CD4-positive, alpha-beta T cell treated with Interleukin-12 subunit alpha and Interleukin-12 subunit beta, for 1 hour (primary cell): Measurements from ENCODE around the gene SNX19.
"Not testable (repeated sequence)": the region's sequence is repeated elsewhere in the genome, so short reads cannot be mapped to it uniquely, and the experiment has no call there.

ENCODE experiments used
- DNase-seq: peaks from one replicate; pipeline ENCODE4 v3.0.0-alpha.2; 2020

SNX19 gene

DNA sequence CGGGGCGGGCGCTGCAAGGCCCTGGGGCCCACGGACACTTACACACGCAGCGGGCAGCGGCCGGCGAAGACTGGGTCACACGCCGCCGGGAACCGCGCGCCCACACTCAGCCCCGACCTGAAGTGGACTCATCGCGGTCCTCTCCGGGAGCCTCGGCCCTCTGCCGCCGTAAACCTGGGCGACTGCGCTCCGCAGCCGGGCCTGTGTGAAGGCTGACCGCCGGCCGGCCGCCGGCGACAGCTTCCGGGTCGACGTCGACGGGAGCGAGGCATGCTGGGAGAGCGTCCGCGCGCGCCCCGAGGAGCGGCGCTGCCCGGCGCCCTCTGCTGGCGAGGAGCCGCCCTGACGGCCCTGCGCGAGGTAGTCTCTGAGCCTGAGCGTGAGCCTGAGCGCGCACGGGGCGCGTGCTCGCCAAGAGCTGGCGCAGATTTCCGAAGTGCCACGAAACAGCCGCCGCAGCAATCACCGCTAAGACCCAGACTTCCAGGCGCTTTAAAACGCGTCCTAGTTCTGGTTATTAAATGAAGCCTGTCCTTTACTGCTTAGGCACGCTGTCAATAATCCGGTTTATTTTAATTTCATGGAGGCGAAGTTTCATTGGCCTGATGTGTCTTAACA lies at the start of gene SNX19:
TSS of gene SNX19 (minus strand) at position 242 of the 618 bp plus-strand sequence. CDS start 540 bp downstream, outside the sequence.
- DNase-seq, result peak; percentile 94

DNA sequence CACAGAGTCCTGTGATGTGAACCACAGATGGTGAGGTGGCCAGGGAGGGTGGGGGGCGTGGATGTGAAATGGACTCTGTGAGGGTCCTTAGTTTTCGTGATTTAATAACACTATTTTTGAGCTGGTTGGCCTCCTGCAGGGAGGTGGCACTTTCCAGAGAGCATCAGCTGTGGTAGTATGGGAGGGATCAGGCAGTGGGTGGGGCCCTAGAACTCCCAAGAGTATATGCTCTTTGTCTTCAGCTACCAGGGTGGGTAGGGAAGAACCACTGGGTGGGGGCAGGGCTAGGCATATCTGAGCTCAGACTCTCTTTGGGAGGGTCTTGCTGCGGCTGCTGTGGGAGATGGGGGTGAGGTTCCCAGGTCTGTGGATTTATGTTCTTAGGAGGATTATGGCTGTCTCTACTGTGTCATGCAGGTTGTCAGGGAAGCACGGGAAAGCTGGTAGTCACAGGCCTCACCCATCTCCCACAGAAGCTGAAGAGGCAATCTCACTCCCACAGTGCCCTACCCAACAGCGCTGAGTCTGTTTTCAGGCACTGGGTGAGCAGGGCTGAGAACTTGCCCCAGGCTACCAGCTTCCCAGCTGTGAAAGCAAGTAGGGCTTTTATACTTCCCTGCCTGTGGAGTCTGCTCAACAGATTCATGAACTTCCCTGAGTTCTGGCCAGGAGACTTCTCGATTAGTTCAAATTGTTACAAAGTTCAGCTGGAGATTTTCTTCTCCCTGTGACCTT lies 47.9 kb upstream of the SNX19 start:
- DNase-seq, result no peak

GRCh38 chr11:130947889-130948288 lies 31.6 kb upstream of the SNX19 start:
- DNase-seq, result no peak

GRCh38 chr11:130947481-130947880 lies 31.2 kb upstream of the SNX19 start:
- DNase-seq, result no peak

GRCh38 chr11:130947058-130947457 lies 30.8 kb upstream of the SNX19 start:
- DNase-seq, result no peak

GRCh38 chr11:130945896-130946295 lies 29.6 kb upstream of the SNX19 start:
- no peak for DNase-seq

GRCh38 chr11:130940706-130941105 lies 24.4 kb upstream of the SNX19 start:
- no peak for DNase-seq

DNA sequence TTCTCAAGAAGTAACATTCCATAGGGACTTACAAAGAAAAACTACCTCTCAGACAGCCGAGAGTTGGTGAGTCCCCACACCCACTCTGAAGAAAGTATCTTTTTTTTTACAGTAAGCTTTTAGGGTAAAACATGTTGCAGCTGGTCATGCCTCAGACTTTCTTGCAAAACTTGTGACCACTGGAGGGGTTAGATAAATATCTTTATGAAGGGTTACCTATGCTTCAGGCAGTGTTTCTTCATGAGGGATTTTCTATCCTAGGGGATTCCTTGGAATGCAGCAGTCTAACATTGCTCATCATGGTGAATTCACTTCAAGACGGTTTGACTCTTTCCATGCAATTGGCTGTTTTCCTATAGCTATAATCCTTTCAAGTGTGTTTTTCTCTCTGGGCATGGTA lies 20.8 kb upstream of the SNX19 start:
- DNase-seq, result no peak

DNA sequence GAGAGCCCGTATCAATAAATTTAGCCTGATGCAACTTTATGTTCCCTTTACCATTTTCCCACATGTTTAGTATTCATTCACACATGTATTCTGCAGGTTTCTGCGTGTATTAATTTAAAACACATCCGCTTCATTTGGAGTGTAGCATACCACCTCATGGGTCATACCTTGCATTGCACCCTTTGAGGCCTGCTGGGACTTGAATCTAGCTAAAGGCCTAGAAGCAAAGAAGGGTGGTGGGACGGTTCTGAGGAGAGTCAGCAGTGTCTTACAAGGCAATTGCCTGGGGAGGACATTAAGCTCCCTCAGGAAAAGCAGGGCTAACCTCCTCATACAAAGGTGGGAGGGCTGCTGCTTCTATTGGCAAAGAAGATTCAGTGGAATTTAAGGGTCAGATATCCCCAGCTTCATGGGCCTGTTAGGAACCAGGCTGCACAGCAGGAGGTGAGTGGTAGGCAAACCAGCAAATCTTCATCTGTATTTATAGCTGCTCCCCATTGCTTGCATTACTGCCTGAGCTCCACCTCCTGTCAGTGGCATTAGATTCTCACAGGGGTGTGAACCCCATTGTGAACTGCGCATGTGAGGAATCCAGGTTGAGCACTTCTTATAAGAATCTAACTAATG lies 15.9 kb upstream of the SNX19 start:
- DNase-seq, result no peak

- DNase-seq, result no peak
Observed at GRCh38 chr11:130924750-130925149, 8.5 kb upstream of the SNX19 start.

DNA sequence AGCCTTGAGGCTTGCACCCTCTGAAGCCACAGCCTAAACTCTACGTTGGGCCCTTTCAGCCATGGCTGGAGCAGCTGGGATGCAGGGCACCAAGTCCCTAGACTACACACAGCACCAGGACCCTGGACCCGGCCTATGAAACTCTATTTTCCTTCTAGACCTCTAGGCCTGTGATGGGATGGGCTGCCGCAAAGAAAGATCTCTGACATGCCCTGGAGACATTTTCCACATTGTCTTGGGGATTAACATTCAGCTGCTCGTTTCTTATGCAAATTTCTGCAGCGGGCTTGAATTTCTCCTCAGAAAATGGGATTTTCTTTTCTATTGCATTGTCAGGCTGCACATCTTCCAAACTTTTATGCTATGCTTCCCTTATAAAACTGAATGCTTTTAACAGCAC lies 4.3 kb upstream of the SNX19 start:
- not testable (repeated sequence) for DNase-seq

- no peak for DNase-seq
Observed at GRCh38 chr11:130918081-130918480, 1.8 kb upstream of the SNX19 start.

GRCh38 chr11:130916910-130917309 lies 631 bp upstream of the SNX19 start:
- DNase-seq, result no peak

DNA sequence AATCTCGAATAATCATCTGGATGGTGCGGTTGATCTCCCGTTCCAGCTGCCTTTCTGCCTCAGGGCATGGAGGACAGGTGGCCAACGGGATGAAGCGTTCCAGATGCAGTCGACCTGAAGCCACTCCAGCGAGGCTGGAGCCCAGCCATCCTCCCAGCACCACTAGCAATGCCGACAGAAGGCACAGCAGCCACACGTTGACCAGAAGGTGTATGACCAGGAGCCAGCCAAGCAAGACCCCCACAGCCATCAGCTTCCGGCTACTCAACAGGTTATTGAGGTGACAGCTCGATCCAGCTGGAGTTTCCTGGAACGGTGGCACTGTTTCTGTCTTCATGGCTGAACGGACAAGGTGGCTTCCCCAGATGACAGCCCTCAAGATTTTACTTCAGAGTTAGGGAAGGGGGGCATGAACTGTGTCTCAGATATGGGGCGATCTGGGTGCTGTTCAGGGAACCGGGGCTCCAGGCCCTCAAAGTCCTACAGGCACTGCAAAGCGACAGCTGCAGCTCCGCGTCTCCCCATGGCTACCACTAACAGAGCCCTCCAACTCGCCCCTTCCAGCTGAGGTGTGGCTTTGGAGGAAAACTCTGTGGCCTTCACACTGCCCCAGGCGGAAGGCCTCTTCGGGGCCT lies 559 bp downstream of the SNX19 start:
- DNase-seq, result no peak

DNA sequence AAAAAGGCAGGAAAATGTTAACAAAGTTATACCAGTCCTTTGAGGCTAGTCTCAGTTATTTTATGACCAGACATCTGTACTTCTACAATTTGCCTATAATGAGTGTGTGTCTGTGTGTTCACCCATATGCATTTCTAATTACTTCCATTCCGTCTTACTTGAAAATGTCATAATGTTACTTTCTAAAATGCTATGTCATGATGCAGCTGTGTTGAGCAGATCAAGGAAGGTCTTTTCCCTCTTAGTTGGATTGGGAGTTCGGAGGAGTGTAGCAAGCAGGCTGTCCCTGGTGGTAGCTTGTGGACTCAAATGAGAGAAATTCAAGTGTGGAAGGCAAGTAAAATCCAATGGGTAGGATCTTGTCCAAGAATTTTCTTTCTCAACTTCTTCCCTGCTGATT lies 3.0 kb downstream of the SNX19 start:
- no peak for DNase-seq

DNA sequence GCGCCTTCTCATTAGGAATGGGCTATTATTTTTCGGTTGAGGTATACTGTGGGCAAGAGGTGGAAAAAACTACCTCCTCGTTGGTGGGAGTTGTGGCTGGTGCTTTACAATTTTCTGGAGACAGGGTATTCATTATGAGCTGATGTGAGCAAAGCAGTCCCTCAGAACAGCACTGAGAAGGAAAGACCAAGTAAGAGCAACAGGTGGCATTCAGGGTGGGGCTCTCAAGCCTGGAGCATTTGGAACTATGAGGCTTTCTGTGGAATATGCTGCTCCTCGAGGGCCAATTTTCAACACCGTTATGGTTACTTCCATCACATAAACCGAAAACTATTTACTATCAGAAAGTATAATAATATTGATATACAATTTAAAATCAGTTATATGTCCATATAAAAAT lies 3.7 kb downstream of the SNX19 start:
- no peak for DNase-seq

GRCh38 chr11:130911306-130911705 lies 5.0 kb downstream of the SNX19 start:
- DNase-seq, result no peak

DNA sequence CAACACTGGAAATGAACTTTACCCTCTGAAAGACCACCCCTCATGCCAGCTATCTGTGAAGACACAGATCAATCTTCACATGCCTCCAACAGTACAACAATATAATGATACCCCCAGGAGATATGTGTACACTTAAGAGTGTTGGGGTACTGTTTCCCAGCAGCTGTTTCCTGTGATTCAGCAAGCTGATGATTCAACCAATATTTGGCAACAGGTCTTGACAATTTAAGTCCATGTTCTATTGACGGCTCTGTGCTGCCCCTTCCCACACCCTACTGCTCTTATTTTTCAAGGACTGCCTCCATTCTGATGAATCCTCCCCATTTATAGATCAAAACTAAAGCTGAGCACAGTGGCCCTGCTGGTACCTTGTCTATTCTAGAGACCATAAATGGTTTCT lies 6.6 kb downstream of the SNX19 start:
- no peak for DNase-seq

- DNase-seq, result no peak
Observed at GRCh38 chr11:130908770-130909625, 7.3 kb downstream of the SNX19 start.

DNA sequence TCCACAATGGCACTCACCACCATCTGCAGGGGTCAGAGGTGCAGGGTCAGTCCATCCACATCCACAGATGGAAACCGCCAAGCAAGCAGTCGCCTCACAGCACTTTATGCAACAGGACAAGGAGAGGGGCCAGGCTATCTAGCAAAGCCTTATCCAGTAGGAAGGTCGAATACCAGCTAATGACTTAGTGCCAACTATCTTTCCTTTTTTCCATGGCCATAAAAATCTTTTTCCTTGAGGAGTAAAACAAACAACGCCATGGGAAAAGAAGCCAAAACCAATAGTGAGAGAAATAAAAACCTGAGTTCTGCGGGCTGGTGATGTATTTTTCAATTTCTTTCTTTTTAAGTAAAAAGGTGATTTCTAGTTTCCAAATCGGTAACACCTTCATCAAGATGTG lies 8.2 kb downstream of the SNX19 start:
- DNase-seq, result no peak

- no peak for DNase-seq
Observed at GRCh38 chr11:130907229-130907628, 9.1 kb downstream of the SNX19 start.

DNA sequence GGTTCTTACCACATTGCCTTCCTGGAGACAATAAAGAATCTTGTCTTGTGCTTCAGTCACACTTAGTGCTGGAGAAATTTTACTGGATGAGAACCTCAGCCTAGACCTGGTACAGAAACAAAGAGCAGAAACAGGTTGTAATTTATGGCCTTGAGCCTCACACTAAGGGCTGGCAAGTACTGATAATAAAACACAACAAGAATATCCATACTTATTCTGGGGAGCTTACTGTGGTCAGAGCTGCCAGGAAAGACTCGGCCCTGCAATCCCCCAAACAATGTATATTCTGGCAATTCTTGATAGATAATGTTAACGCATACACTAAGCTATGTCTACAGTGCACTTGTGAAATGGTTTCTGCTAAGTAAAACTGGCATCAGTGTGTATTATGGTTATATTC lies 9.7 kb downstream of the SNX19 start:
- DNase-seq, result no peak

DNA sequence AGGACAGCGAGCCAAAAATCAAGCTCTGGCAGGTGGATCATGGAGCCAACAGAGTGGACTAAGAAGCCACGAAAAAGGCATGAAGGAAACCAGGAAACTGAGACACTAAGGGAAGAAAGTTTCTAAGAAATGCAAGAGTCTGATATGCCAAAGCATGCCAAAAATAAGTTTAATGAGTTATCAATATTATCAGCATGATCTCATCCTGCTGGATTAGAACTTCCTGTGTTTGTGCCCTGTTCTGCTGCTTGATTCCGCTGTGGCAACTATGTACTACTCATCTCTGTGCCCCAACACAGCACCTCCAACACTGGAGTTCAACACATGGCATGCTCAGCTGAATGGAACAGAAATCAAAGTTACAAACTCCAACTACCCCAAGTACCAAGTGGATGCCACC lies 10.8 kb downstream of the SNX19 start:
- DNase-seq, result no peak
